ENCODE data around the gene ZNF675. TPM values are rescaled to one million over a fixed set of nuclear protein-coding genes. Genes with fewer than 3 reads are reported as not detected.
"Not testable (repeated sequence)": the region's sequence is repeated elsewhere in the genome, so short reads cannot be mapped to it uniquely, and the experiment has no call there.

The ZNF675 gene
- polyA plus RNA-seq, 4 donors, result 1.9 to 14.6 (median 3.7) TPM

- Histone ChIP-seq H3K27ac (ENCODE audit: low read depth in 1 of 3, low read length in 2 of 3) (no peak overlapping the region), H3K9me3 (ENCODE audit: control insufficient read depth in 2 of 2, insufficient read depth in 1 of 2, low read depth in 1 of 2, low read length in 1 of 2) (peaks cover 2 to 7% of the 10 kb centered on the region in 2 donors), H3K4me1 (ENCODE audit: control insufficient read depth in 3 of 3, insufficient read depth in 2 of 3, low read depth in 1 of 3, low read length in 2 of 3) (no peaks in the 10 kb centered on the region), H3K27me3 (ENCODE audit: control insufficient read depth in 3 of 3, insufficient read depth in 3 of 3, low read length in 3 of 3) (no peaks in the 10 kb centered on the region), H3K4me3 (ENCODE audit: low read depth in 1 of 3, low read length in 3 of 3) (no peak overlapping the region), H3K36me3 (ENCODE audit: control insufficient read depth in 3 of 3, insufficient read depth in 2 of 3, low read depth in 1 of 3, low read length in 3 of 3) (no peaks in the 10 kb centered on the region)
- 70 to 77% (median 72%) methylated on average over 2 of the region's 2 CpGs for WGBS, 3 donors
- DNase-seq, result no peak
- FAIRE-seq, result no peak
These were observed 12.5 kb upstream of the ZNF675 start for GRCh38 chr19:23699521-23699860.

- Histone ChIP-seq H3K36me3 (ENCODE audit: control insufficient read depth in 3 of 3, insufficient read depth in 2 of 3, low read depth in 1 of 3, low read length in 3 of 3) (no peaks in the 10 kb centered on the region), H3K4me1 (ENCODE audit: control insufficient read depth in 3 of 3, insufficient read depth in 2 of 3, low read depth in 1 of 3, low read length in 2 of 3) (no peaks in the 10 kb centered on the region), H3K9me3 (ENCODE audit: control insufficient read depth in 2 of 2, insufficient read depth in 1 of 2, low read depth in 1 of 2, low read length in 1 of 2) (peaks cover 2 to 4% of the 10 kb centered on the region in 2 donors), H3K4me3 (ENCODE audit: low read depth in 1 of 3, low read length in 3 of 3) (no peak overlapping the region), H3K27ac (ENCODE audit: low read depth in 1 of 3, low read length in 2 of 3) (no peak overlapping the region), H3K27me3 (ENCODE audit: control insufficient read depth in 3 of 3, insufficient read depth in 3 of 3, low read length in 3 of 3) (no peaks in the 10 kb centered on the region)
- DNase-seq, result no peak
- FAIRE-seq, result no peak
- WGBS, 3 donors, result 59 to 79% (median 68%) methylated on average over 6 of the region's 6 CpGs
These were observed 11.9 kb upstream of the ZNF675 start for GRCh38 chr19:23698711-23699520.

GRCh38 chr19:23692937-23693336, 5.9 kb upstream of the ZNF675 start:
- not testable (repeated sequence) for H3K4me3 ChIP-seq (ENCODE audit: low read depth in 1 of 3, low read length in 3 of 3); H3K9me3 ChIP-seq (ENCODE audit: control insufficient read depth in 2 of 2, insufficient read depth in 1 of 2, low read depth in 1 of 2, low read length in 1 of 2); DNase-seq; FAIRE-seq; H3K4me1 ChIP-seq (ENCODE audit: control insufficient read depth in 3 of 3, insufficient read depth in 2 of 3, low read depth in 1 of 3, low read length in 2 of 3); H3K27me3 ChIP-seq (ENCODE audit: control insufficient read depth in 3 of 3, insufficient read depth in 3 of 3, low read length in 3 of 3); H3K36me3 ChIP-seq (ENCODE audit: control insufficient read depth in 3 of 3, insufficient read depth in 2 of 3, low read depth in 1 of 3, low read length in 3 of 3); H3K27ac ChIP-seq (ENCODE audit: low read depth in 1 of 3, low read length in 2 of 3)
- 73 to 81% (median 79%) methylated on average over 6 to 8 of the region's 9 CpGs for WGBS, 3 donors

GRCh38 chr19:23673132-23673531, 13.9 kb downstream of the ZNF675 start:
- Histone ChIP-seq H3K4me3 (ENCODE audit: low read depth in 1 of 3, low read length in 3 of 3) (no peak overlapping the region), H3K36me3 (ENCODE audit: control insufficient read depth in 3 of 3, insufficient read depth in 2 of 3, low read depth in 1 of 3, low read length in 3 of 3) (peaks cover 0 to 7% (median 2%) of the 10 kb centered on the region in 3 donors), H3K4me1 (ENCODE audit: control insufficient read depth in 3 of 3, insufficient read depth in 2 of 3, low read depth in 1 of 3, low read length in 2 of 3) (no peaks in the 10 kb centered on the region), H3K9me3 (ENCODE audit: control insufficient read depth in 2 of 2, insufficient read depth in 1 of 2, low read depth in 1 of 2, low read length in 1 of 2) (peaks cover 1 to 52% of the 10 kb centered on the region in 2 donors), H3K27me3 (ENCODE audit: control insufficient read depth in 3 of 3, insufficient read depth in 3 of 3, low read length in 3 of 3) (no peaks in the 10 kb centered on the region), H3K27ac (ENCODE audit: low read depth in 1 of 3, low read length in 2 of 3) (no peak overlapping the region)
- WGBS, 3 donors, result 96 to 100% (median 98%) methylated on average over 2 of the region's 2 CpGs
- DNase-seq (no peak), FAIRE-seq (no peak)

- H3K36me3 ChIP-seq (ENCODE audit: control insufficient read depth in 3 of 3, insufficient read depth in 2 of 3, low read depth in 1 of 3, low read length in 3 of 3); H3K4me1 ChIP-seq (ENCODE audit: control insufficient read depth in 3 of 3, insufficient read depth in 2 of 3, low read depth in 1 of 3, low read length in 2 of 3); H3K27me3 ChIP-seq (ENCODE audit: control insufficient read depth in 3 of 3, insufficient read depth in 3 of 3, low read length in 3 of 3); DNase-seq; FAIRE-seq; H3K4me3 ChIP-seq (ENCODE audit: low read depth in 1 of 3, low read length in 3 of 3); H3K27ac ChIP-seq (ENCODE audit: low read depth in 1 of 3, low read length in 2 of 3): not testable (repeated sequence)
- 88 to 92% (median 90%) methylated on average over 22 to 32 of the region's 32 CpGs for WGBS, 3 donors
- H3K9me3 ChIP-seq (ENCODE audit: control insufficient read depth in 2 of 2, insufficient read depth in 1 of 2, low read depth in 1 of 2, low read length in 1 of 2), result peaks cover 1 to 64% of the 10 kb centered on the region in 2 donors
These were observed 18.4 kb downstream of the ZNF675 start for GRCh38 chr19:23668606-23669005.

- 53 to 80% (median 61%) methylated on average over 2 to 3 of the region's 3 CpGs for WGBS, 3 donors
- Histone ChIP-seq H3K4me1 (ENCODE audit: control insufficient read depth in 3 of 3, insufficient read depth in 2 of 3, low read depth in 1 of 3, low read length in 2 of 3) (no peaks in the 10 kb centered on the region), H3K27ac (ENCODE audit: low read depth in 1 of 3, low read length in 2 of 3) (no peak overlapping the region), H3K27me3 (ENCODE audit: control insufficient read depth in 3 of 3, insufficient read depth in 3 of 3, low read length in 3 of 3) (no peaks in the 10 kb centered on the region), H3K36me3 (ENCODE audit: control insufficient read depth in 3 of 3, insufficient read depth in 2 of 3, low read depth in 1 of 3, low read length in 3 of 3) (peaks cover 10 to 19% (median 14%) of the 10 kb centered on the region in 3 donors), H3K4me3 (ENCODE audit: low read depth in 1 of 3, low read length in 3 of 3) (no peak overlapping the region), H3K9me3 (ENCODE audit: control insufficient read depth in 2 of 2, insufficient read depth in 1 of 2, low read depth in 1 of 2, low read length in 1 of 2) (peaks cover 1 to 59% of the 10 kb centered on the region in 2 donors)
- DNase-seq, result no peak
- no peak for FAIRE-seq
These were observed 21.2 kb downstream of the ZNF675 start for GRCh38 chr19:23665651-23666410.

- not testable (repeated sequence) for H3K27ac ChIP-seq (ENCODE audit: low read depth in 1 of 3, low read length in 2 of 3); H3K36me3 ChIP-seq (ENCODE audit: control insufficient read depth in 3 of 3, insufficient read depth in 2 of 3, low read depth in 1 of 3, low read length in 3 of 3); DNase-seq; H3K4me1 ChIP-seq (ENCODE audit: control insufficient read depth in 3 of 3, insufficient read depth in 2 of 3, low read depth in 1 of 3, low read length in 2 of 3); FAIRE-seq; H3K4me3 ChIP-seq (ENCODE audit: low read depth in 1 of 3, low read length in 3 of 3); H3K27me3 ChIP-seq (ENCODE audit: control insufficient read depth in 3 of 3, insufficient read depth in 3 of 3, low read length in 3 of 3)
- peaks cover 0 to 21% of the 10 kb centered on the region in 2 donors for H3K9me3 ChIP-seq (ENCODE audit: control insufficient read depth in 2 of 2, insufficient read depth in 1 of 2, low read depth in 1 of 2, low read length in 1 of 2)
- WGBS, 3 donors, result 9 to 53% (median 35%) methylated on average over 3 of the region's 3 CpGs
These were observed 37.2 kb downstream of the ZNF675 start for GRCh38 chr19:23649817-23650216.
